DND-41 (cell line): Measurements from ENCODE around the gene ZNF658.
"Not testable (repeated sequence)": the region's sequence is repeated elsewhere in the genome, so short reads cannot be mapped to it uniquely, and the experiment has no call there.

Source experiments
- EZH2 ChIP-seq: IDR thresholded peaks from 3 replicates; pipeline ENCODE4 v1.6.1; 2012; ENCODE audit warnings: borderline replicate concordance, low read depth, mild to moderate bottlenecking, moderate library complexity, low read length, inconsistent platforms; ENCODE audit not compliant: severe bottlenecking
- TF ChIP-seq, protein P1 (sequence below): IDR thresholded peaks from 2 replicates; pipeline ENCODE4 v1.5.1; 2012; ENCODE audit warnings: borderline replicate concordance, low read length, moderate library complexity, mild to moderate bottlenecking; ENCODE audit not compliant: poor library complexity, severe bottlenecking; ENCODE audit errors: extremely low read depth

DNA sequence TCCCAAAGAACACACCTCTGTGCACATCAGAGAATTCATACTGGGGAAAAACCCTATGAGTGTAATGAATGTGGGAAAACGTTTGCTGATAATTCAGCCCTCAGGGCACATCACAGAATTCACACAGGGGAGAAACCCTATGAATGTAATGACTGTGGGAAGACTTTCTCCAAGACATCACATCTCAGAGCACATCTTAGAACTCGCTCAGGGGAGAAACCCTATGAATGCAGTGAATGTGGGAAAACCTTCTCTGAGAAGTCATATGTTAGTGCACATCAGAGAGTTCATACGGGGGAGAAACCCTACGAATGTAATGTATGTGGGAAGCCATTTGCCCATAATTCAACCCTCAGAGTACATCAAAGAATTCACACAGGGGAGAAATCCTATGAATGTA lies 19.5 kb downstream of the ZNF658 start:
- TF ChIP-seq, protein P1, sequence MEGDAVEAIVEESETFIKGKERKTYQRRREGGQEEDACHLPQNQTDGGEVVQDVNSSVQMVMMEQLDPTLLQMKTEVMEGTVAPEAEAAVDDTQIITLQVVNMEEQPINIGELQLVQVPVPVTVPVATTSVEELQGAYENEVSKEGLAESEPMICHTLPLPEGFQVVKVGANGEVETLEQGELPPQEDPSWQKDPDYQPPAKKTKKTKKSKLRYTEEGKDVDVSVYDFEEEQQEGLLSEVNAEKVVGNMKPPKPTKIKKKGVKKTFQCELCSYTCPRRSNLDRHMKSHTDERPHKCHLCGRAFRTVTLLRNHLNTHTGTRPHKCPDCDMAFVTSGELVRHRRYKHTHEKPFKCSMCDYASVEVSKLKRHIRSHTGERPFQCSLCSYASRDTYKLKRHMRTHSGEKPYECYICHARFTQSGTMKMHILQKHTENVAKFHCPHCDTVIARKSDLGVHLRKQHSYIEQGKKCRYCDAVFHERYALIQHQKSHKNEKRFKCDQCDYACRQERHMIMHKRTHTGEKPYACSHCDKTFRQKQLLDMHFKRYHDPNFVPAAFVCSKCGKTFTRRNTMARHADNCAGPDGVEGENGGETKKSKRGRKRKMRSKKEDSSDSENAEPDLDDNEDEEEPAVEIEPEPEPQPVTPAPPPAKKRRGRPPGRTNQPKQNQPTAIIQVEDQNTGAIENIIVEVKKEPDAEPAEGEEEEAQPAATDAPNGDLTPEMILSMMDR, result not testable (repeated sequence)
- TF ChIP-seq EZH2, result not testable (repeated sequence)
